ENCODE measurements around the gene GLYATL2. TPM values are rescaled to one million over a fixed set of nuclear protein-coding genes. Genes with fewer than 3 reads are reported as not detected.

GLYATL2 gene
- total RNA-seq, 4 donors from 2014 or later, result 3.6 TPM; not detected in 3

DNA sequence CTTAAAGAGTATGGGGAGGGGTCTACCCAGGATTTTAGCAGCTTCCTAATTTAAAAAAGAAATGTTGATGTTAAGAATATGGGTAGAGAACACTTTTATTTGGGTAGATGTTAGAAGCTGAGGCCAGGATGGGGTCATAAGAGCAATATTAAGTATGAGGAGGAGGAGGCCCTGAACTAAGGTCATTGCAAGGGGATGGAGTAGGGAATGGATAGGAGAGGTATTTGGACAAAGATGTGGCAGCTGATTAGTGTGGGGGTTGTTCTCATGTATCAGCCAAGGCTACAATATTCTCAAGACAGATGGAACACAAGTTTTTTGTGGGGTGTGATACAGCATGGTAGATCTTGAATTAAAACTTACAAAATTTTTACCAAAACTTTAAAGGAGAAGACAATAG is 35.7 kb upstream of the GLYATL2 start:
- no peaks in the 10 kb centered on the region for H3K27me3 ChIP-seq
- no peak overlapping the region for H3K4me3 ChIP-seq
- no peaks in the 10 kb centered on the region for H3K36me3 ChIP-seq
- H3K4me1 ChIP-seq, result no peaks in the 10 kb centered on the region
- H3K27ac ChIP-seq, result no peak overlapping the region
- TF ChIP-seq, protein P1, sequence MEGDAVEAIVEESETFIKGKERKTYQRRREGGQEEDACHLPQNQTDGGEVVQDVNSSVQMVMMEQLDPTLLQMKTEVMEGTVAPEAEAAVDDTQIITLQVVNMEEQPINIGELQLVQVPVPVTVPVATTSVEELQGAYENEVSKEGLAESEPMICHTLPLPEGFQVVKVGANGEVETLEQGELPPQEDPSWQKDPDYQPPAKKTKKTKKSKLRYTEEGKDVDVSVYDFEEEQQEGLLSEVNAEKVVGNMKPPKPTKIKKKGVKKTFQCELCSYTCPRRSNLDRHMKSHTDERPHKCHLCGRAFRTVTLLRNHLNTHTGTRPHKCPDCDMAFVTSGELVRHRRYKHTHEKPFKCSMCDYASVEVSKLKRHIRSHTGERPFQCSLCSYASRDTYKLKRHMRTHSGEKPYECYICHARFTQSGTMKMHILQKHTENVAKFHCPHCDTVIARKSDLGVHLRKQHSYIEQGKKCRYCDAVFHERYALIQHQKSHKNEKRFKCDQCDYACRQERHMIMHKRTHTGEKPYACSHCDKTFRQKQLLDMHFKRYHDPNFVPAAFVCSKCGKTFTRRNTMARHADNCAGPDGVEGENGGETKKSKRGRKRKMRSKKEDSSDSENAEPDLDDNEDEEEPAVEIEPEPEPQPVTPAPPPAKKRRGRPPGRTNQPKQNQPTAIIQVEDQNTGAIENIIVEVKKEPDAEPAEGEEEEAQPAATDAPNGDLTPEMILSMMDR (IDR thresholded peaks at IDR 0.05), result no peak
- TF ChIP-seq POLR2AphosphoS5 (IDR thresholded peaks at IDR 0.05) (no peak), POLR2A (IDR thresholded peaks at IDR 0.05) (no peak), EP300 (IDR thresholded peaks at IDR 0.05) (no peak)
- no peak for ATAC-seq
- peaks cover 0 to 13% (median 0%) of the 10 kb centered on the region in 3 donors for H3K9me3 ChIP-seq

DNA sequence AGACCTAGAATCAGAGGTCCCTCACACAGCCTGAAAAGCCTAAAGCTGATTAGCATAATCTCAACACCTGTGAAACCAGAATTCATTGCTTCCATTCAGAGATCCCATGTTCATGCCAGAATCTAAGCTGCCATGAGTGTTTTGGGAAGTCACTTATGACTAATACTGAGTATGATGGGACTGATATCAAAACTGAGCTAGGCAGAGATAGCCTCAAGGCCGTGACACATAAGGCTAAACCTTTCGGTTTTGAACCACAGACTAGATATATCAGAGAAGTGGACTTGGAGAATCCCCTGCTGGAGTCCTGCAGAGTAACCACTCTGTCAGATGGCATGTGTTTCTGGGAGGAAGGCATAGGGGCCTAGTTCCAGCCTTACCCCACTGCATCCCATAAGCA is 23.1 kb upstream of the GLYATL2 start:
- peaks cover 0 to 8% (median 0%) of the 10 kb centered on the region in 3 donors for H3K9me3 ChIP-seq
- no peak overlapping the region for H3K27ac ChIP-seq
- no peaks in the 10 kb centered on the region for H3K36me3 ChIP-seq
- H3K4me1 ChIP-seq, result no peaks in the 10 kb centered on the region
- H3K27me3 ChIP-seq, result no peaks in the 10 kb centered on the region
- no peak overlapping the region for H3K4me3 ChIP-seq
- no peak for ATAC-seq
- WGBS, 2 donors (ENCODE audit: low coverage in 1 of 2), result 90 to 92% methylated on average over 2 of the region's 2 CpGs
- no peak for TF ChIP-seq POLR2A (IDR thresholded peaks at IDR 0.05)
- no peak for TF ChIP-seq EP300 (IDR thresholded peaks at IDR 0.05)
- TF ChIP-seq, protein P1 (IDR thresholded peaks at IDR 0.05), result no peak
- TF ChIP-seq POLR2AphosphoS5 (IDR thresholded peaks at IDR 0.05), result no peak

DNA sequence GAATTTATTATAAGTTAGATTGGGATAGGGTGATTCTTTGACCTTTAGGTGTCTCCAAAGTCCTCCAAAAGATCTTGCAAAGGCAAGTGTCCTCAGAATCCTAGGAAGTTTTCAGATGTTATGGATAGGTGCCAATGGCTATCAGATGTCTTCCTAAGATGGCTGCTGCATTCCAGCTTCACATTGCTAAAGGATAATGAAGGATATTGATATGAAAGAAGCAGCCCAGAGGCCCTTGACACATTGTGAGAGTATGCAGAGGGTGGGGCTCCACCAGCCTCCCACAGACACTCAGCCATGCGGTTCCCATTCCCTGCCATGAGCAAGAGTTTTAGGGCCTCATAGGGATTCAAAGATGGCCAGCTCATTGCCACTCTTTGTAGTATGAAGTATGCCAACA is 22.3 kb upstream of the GLYATL2 start:
- WGBS, 2 donors (ENCODE audit: low coverage in 1 of 2), result 100% methylated on average over 1 of the region's 1 CpG; no CpG with 5 or more reads in 1 of the 2 donors
- Histone ChIP-seq H3K4me3 (no peak overlapping the region), H3K27ac (no peak overlapping the region), H3K27me3 (no peaks in the 10 kb centered on the region), H3K4me1 (no peaks in the 10 kb centered on the region), H3K9me3 (peaks cover 0 to 5% (median 0%) of the 10 kb centered on the region in 3 donors), H3K36me3 (no peaks in the 10 kb centered on the region)
- no peak for ATAC-seq
- TF ChIP-seq POLR2AphosphoS5 (IDR thresholded peaks at IDR 0.05) (no peak), POLR2A (IDR thresholded peaks at IDR 0.05) (no peak), EP300 (IDR thresholded peaks at IDR 0.05) (no peak)
- TF ChIP-seq, protein P1 (IDR thresholded peaks at IDR 0.05), result no peak

DNA sequence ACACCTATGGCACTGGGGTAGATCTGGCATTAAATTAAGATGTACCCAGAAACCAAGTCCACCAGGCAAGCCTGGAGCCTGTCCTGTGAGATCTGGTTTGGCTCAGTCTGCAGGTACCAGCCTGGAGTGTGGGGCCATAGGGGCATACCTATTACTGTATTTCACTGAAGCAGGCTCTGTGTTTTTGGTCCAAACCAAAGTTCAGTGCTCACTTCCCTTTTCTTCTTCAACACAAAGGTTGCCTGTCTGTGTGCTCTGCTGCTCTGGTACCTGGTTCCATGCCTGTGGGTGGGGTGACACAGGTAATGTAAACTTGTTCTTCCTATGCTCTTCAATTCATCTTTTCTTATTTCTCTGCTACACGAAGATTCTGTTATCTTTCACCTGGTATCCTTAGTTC is 19.8 kb upstream of the GLYATL2 start:
- no peaks in the 10 kb centered on the region for H3K36me3 ChIP-seq
- TF ChIP-seq EP300 (IDR thresholded peaks at IDR 0.05), result no peak
- no peak for TF ChIP-seq POLR2A (IDR thresholded peaks at IDR 0.05)
- TF ChIP-seq POLR2AphosphoS5 (IDR thresholded peaks at IDR 0.05), result no peak
- TF ChIP-seq, protein P1 (IDR thresholded peaks at IDR 0.05), result no peak
- H3K27ac ChIP-seq, result no peak overlapping the region
- ATAC-seq, result no peak
- no peaks in the 10 kb centered on the region for H3K27me3 ChIP-seq
- H3K4me1 ChIP-seq, result no peaks in the 10 kb centered on the region
- peaks cover 0 to 5% (median 0%) of the 10 kb centered on the region in 3 donors for H3K9me3 ChIP-seq
- WGBS, 2 donors (ENCODE audit: low coverage in 1 of 2), result 0% methylated on average over 1 of the region's 1 CpG
- no peak overlapping the region for H3K4me3 ChIP-seq

DNA sequence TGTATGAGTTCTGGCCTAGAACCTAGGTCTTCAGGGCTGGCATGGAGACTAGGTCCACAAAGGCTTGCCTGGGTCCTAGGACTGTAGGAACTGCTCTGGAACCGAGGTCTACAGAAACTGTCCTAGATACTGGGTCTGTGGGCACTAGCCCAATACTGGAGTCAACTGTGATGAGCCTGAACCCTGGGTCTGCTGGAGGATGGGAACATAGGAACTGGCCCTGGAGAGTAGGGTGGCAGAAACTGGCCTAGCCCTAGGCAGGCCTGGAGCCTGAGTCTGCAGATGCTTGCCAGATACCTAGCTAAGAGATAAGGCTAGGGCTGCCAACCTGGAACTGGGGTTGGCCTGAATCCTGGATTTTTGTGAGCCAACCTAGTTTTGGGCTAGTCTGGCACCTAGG is 19.2 kb upstream of the GLYATL2 start:
- Histone ChIP-seq H3K36me3 (no peaks in the 10 kb centered on the region), H3K4me1 (no peaks in the 10 kb centered on the region), H3K4me3 (no peak overlapping the region), H3K27ac (no peak overlapping the region), H3K27me3 (no peaks in the 10 kb centered on the region), H3K9me3 (peaks cover 0 to 5% (median 0%) of the 10 kb centered on the region in 3 donors)
- TF ChIP-seq, protein P1 (IDR thresholded peaks at IDR 0.05), result no peak
- TF ChIP-seq POLR2AphosphoS5 (IDR thresholded peaks at IDR 0.05), result no peak
- TF ChIP-seq POLR2A (IDR thresholded peaks at IDR 0.05), result no peak
- TF ChIP-seq EP300 (IDR thresholded peaks at IDR 0.05), result no peak
- WGBS, 2 donors (ENCODE audit: low coverage in 1 of 2), result 40% methylated on average over 1 of the region's 1 CpG; no CpG with 5 or more reads in 1 of the 2 donors
- no peak for ATAC-seq

All from gastroesophageal sphincter (tissue), 4 donors.